ENCODE data around the gene CEND1.

CEND1 gene

GRCh38 chr11:823441-824291 lies 33.8 kb upstream of the CEND1 start:
- peaks cover 12 to 14% of the 10 kb centered on the region in 2 donors for H3K27me3 Mint-ChIP-seq
- H3K36me3 Mint-ChIP-seq = peaks cover 12 to 20% of the 10 kb centered on the region in 2 donors
- no peak for DNase-seq
- H3K9me3 Mint-ChIP-seq = no peaks in the 10 kb centered on the region
- peaks cover 24 to 41% of the 10 kb centered on the region in 2 donors for H3K4me1 Mint-ChIP-seq
- no peak for ATAC-seq (replicated peaks)
- no peak overlapping the region for H3K27ac Mint-ChIP-seq
- no peak overlapping the region for H3K4me3 Mint-ChIP-seq

GRCh38 chr11:821512-822371 lies 31.9 kb upstream of the CEND1 start:
- no peak overlapping the region for H3K4me3 Mint-ChIP-seq
- H3K9me3 Mint-ChIP-seq = no peaks in the 10 kb centered on the region
- peaks cover 16 to 22% of the 10 kb centered on the region in 2 donors for H3K36me3 Mint-ChIP-seq
- DNase-seq (no peak), ATAC-seq (replicated peaks) (no peak)
- H3K4me1 Mint-ChIP-seq = peaks cover 12 to 32% of the 10 kb centered on the region in 2 donors
- H3K27ac Mint-ChIP-seq = no peak overlapping the region
- H3K27me3 Mint-ChIP-seq = no peaks in the 10 kb centered on the region

- H3K27me3 Mint-ChIP-seq = no peaks in the 10 kb centered on the region
- no peak for ATAC-seq (replicated peaks)
- peaks cover 19 to 24% of the 10 kb centered on the region in 2 donors for H3K36me3 Mint-ChIP-seq
- peak overlapping the region; percentile 85 to 87 for H3K4me3 Mint-ChIP-seq
- H3K9me3 Mint-ChIP-seq = no peaks in the 10 kb centered on the region
- peaks cover 14 to 32% of the 10 kb centered on the region in 2 donors for H3K4me1 Mint-ChIP-seq
- no peak for DNase-seq
- peak overlapping the region; percentile 65 for H3K27ac Mint-ChIP-seq
These were observed 31.0 kb upstream of the CEND1 start for GRCh38 chr11:820655-821511.

- Mint-ChIP-seq H3K4me1 (peaks cover 14 to 32% of the 10 kb centered on the region in 2 donors), H3K27ac (peak overlapping the region; percentile 94), H3K4me3 (peak overlapping the region; percentile 85 to 87), H3K36me3 (peaks cover 16 to 18% of the 10 kb centered on the region in 2 donors), H3K27me3 (no peaks in the 10 kb centered on the region), H3K9me3 (no peaks in the 10 kb centered on the region)
- DNase-seq (peak; percentile 88), ATAC-seq (replicated peaks) (peak; percentile 77 to 82)
These were observed 30.2 kb upstream of the CEND1 start for GRCh38 chr11:819943-820649.

GRCh38 chr11:819129-819931 lies 29.4 kb upstream of the CEND1 start:
- peak overlapping the region; percentile 94 for H3K27ac Mint-ChIP-seq
- DNase-seq = peak; percentile 84
- H3K27me3 Mint-ChIP-seq = no peaks in the 10 kb centered on the region

GRCh38 chr11:818396-819128 lies 28.7 kb upstream of the CEND1 start, which contains the start of gene PNPLA2:
Gene PNPLA2, plus strand, starts transcription at chr11:818914. Its CDS starts 805 bp downstream, at chr11:819719.
- no peak for DNase-seq
- Mint-ChIP-seq H3K36me3 (peaks cover 16% of the 10 kb centered on the region in 2 donors), H3K27me3 (no peaks in the 10 kb centered on the region)

More at GRCh38 chr11:819129-819931, 29.4 kb upstream of the CEND1 start:
- H3K36me3 Mint-ChIP-seq = peaks cover 11 to 13% of the 10 kb centered on the region in 2 donors
- peak; percentile 76 to 82 for ATAC-seq (replicated peaks)
- H3K9me3 Mint-ChIP-seq = no peaks in the 10 kb centered on the region
- H3K4me3 Mint-ChIP-seq = peak overlapping the region; percentile 85 to 87
- peaks cover 14 to 32% of the 10 kb centered on the region in 2 donors for H3K4me1 Mint-ChIP-seq

GRCh38 chr11:816433-816779 lies 26.5 kb upstream of the CEND1 start:
- H3K4me1 Mint-ChIP-seq = peaks cover 31 to 38% of the 10 kb centered on the region in 2 donors
- H3K36me3 Mint-ChIP-seq = peaks cover 22 to 35% of the 10 kb centered on the region in 2 donors
- no peak overlapping the region for H3K27ac Mint-ChIP-seq
- no peak for DNase-seq
- no peak overlapping the region for H3K4me3 Mint-ChIP-seq
- H3K9me3 Mint-ChIP-seq = no peaks in the 10 kb centered on the region
- no peak for ATAC-seq (replicated peaks)
- H3K27me3 Mint-ChIP-seq = no peaks in the 10 kb centered on the region

More at GRCh38 chr11:818396-819128, 28.7 kb upstream of the CEND1 start, which contains the start of gene PNPLA2:
- ATAC-seq (replicated peaks) = no peak
- H3K27ac Mint-ChIP-seq = peak within 1 kb of the TSS; percentile 94
- peak within 1 kb of the TSS; percentile 85 to 87 for H3K4me3 Mint-ChIP-seq
- no peaks in the 10 kb centered on the region for H3K9me3 Mint-ChIP-seq
- peaks cover 17 to 32% of the 10 kb centered on the region in 2 donors for H3K4me1 Mint-ChIP-seq

- no peaks in the 10 kb centered on the region for H3K9me3 Mint-ChIP-seq
- no peak for DNase-seq
- H3K4me1 Mint-ChIP-seq = peaks cover 32 to 39% of the 10 kb centered on the region in 2 donors
- peaks cover 27 to 38% of the 10 kb centered on the region in 2 donors for H3K36me3 Mint-ChIP-seq
- peak overlapping the region; percentile 73 for H3K27ac Mint-ChIP-seq
- H3K4me3 Mint-ChIP-seq = no peak overlapping the region
- no peak for ATAC-seq (replicated peaks)
- no peaks in the 10 kb centered on the region for H3K27me3 Mint-ChIP-seq
These were observed 26.0 kb upstream of the CEND1 start for GRCh38 chr11:815675-816432.

- Mint-ChIP-seq H3K9me3 (no peaks in the 10 kb centered on the region), H3K27me3 (no peaks in the 10 kb centered on the region), H3K4me3 (peak overlapping the region in 1 of 2 donors; percentile 3), H3K4me1 (peaks cover 31 to 40% of the 10 kb centered on the region in 2 donors), H3K27ac (peak overlapping the region; percentile 81), H3K36me3 (peaks cover 34 to 49% of the 10 kb centered on the region in 2 donors)
- DNase-seq (no peak), ATAC-seq (replicated peaks) (no peak)
These were observed 23.7 kb upstream of the CEND1 start for GRCh38 chr11:813456-814096.

- Mint-ChIP-seq H3K9me3 (no peaks in the 10 kb centered on the region), H3K4me1 (peaks cover 30 to 41% of the 10 kb centered on the region in 2 donors), H3K4me3 (no peak overlapping the region), H3K27ac (peak overlapping the region; percentile 98), H3K36me3 (peaks cover 34 to 49% of the 10 kb centered on the region in 2 donors), H3K27me3 (no peaks in the 10 kb centered on the region)
- ATAC-seq (replicated peaks) = no peak
- no peak for DNase-seq
These were observed 23.2 kb upstream of the CEND1 start for GRCh38 chr11:813072-813455.

- peaks cover 32 to 47% of the 10 kb centered on the region in 2 donors for H3K4me1 Mint-ChIP-seq
- H3K4me3 Mint-ChIP-seq = peak overlapping the region; percentile 91 to 97
- H3K36me3 Mint-ChIP-seq = peaks cover 32 to 49% of the 10 kb centered on the region in 2 donors
These were observed 22.5 kb upstream of the CEND1 start for GRCh38 chr11:812390-812789.

More at GRCh38 chr11:812390-812789, 22.5 kb upstream of the CEND1 start:
- no peak for ATAC-seq (replicated peaks)
- H3K27ac Mint-ChIP-seq = peak overlapping the region; percentile 98
- no peaks in the 10 kb centered on the region for H3K27me3 Mint-ChIP-seq
- no peaks in the 10 kb centered on the region for H3K9me3 Mint-ChIP-seq
- DNase-seq = no peak
